Activated naive CD4-positive, alpha-beta T cell treated with anti-CD3 and anti-CD28 coated beads, Interleukin-2, amount 50 U/mL, for 72 hours (primary cell): Measurements from ENCODE around the gene SPATA25. TPM values are rescaled to one million over a fixed set of nuclear protein-coding genes. Genes with fewer than 3 reads are reported as not detected.
A peak's percentile ranks its signal among the peaks of the same experiment; 100 is the strongest.

Source experiments
- ATAC-seq, 2 donors: fragments of 150-1000 bp; cut with Tn5 transposase; 2 replicates each; pipeline ENCODE4 v1.10.0; 2021; ENCODE audit warnings: mild to moderate bottlenecking in 2 of 2, moderate library complexity in 2 of 2
- DNase-seq, 2 donors: peaks; one replicate each; pipeline ENCODE4 v3.0.0; 2021 to 2022; ENCODE audit warnings: low spot score in 2 of 2
- H3K27ac Mint-ChIP-seq, 2 donors: one replicate each; pipeline ENCODE4 v1.8.0; 2022; ENCODE audit warnings: mild to moderate bottlenecking in 2 of 2, mixed read lengths in 2 of 2
- H3K36me3 Mint-ChIP-seq, 2 donors: one replicate each; pipeline ENCODE4 v1.8.0; 2022; ENCODE audit warnings: mixed read lengths in 2 of 2
- H3K9me3 Mint-ChIP-seq, 2 donors: one replicate each; pipeline ENCODE4 v1.8.0; 2022; ENCODE audit warnings: mixed read lengths in 2 of 2
- total RNA-seq, 2 donors: library from RNA; stranded (reverse); gene quantifications; one replicate each; pipeline ENCODE4 v1.2.3, GENCODE V29; 2022

Gene SPATA25
- total RNA-seq, 2 donors from 2014 or later, result 0.64 to 1.8 TPM

DNA sequence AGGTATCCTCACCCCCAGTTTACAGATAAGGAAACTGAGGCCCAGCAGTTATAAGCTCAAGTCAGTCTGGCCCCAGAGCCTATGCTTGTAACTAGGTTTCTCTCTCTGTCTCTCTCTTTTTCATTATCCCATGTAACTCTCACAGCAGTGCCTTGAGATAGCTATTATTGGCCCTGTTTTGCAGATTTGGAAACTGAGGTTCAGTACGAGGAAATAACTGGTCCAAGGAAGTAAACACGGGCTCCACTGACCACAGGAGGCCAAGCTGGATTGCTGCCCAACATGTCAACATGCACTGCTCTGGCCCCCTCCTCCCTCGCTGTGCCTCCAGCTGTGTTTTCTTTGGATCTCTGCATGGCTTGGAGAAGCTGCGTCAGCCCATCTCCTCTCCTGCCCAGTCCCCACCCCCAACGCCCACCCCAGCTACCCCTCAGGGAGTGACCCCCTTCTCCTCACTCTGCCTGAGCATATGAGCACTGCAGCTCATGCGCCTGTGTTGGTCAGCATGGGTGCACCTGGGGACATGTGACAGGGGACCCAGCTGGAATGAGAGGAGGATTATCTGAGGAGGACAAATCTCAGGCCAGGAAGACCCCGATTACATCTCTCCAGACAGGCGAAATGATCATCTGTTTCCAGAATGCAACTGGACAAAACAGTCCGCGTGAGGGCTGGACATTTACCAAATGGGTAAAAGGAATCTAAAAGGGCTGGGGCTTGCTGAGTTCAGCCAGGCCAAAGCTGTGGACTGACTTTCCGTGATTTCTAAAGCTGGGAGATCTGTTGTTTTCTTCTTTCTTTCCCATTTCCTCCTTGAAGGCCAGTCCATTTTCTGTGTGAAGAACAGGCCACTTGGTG, 32.3 kb upstream of the SPATA25 start:
- DNase-seq (no peak), ATAC-seq (no peak)
- H3K9me3 Mint-ChIP-seq, result no peaks in the 10 kb centered on the region
- H3K36me3 Mint-ChIP-seq, result no peaks in the 10 kb centered on the region
- H3K27ac Mint-ChIP-seq, result no peak overlapping the region

DNA sequence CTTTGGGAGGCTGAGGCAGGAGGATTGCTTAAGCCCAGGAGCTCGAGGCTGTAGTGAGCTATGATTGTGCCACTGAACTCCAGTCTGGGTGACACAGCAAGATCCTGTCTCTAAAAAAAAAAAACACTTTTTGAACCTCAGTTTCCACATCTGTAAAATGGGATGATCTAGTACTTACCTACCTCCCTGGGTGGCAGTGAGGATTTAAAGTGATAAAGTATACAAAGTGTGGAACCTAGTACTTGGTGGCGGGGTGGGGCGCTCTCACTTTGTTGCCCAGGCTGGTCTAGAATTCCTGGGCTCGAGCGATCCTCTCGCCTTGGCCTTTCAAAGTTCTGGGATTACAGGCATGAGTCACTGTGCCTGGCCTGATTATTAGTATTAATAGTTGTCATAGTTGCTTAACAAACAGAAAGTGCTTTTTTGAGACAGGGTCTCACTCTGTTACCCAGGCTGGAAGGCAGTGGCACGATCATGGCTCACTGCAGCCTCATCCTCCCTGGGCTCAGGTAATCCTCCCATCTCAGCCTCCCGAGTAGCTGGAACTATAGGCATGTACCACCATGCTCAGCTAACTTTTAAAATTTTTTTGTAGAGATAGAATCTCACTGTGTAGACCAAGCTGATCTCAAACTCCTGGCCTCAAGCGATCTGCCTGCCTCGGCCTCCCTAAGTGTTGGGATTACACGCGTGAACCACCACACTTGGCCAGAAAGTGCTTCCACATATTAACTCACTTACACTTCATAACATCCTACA, 31.5 kb upstream of the SPATA25 start:
- H3K9me3 Mint-ChIP-seq, result no peaks in the 10 kb centered on the region
- H3K36me3 Mint-ChIP-seq, result no peaks in the 10 kb centered on the region
- ATAC-seq, result no peak
- H3K27ac Mint-ChIP-seq, result no peak overlapping the region
- DNase-seq, result no peak

DNA sequence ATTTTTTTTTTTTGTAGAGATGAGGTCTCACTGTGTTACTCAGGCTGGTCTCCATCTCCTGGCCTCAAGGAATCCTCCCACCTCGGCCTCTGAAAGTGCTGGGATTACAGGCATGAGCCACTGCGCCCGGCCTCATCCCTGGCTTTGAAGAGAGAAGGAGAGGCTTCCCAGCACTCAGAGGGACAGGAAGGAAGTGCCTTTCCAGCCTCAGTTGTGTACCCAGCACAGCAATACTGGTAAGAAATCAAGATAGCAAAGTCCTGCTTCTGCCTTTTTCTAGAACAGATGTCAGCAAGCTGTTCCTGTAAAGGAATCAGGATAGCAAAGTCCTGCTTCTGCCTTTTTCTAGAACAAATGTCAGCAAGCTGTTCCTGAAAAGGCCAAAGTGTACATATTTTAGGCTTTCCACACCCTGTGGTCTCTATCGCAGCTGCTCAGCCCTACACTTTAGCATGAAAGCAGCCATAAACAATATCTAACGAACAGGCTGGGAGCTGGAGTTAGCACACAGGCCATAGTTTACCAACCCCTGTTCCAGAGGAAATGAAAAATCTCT, 30.8 kb upstream of the SPATA25 start:
- no peaks in the 10 kb centered on the region for H3K9me3 Mint-ChIP-seq
- no peak overlapping the region for H3K27ac Mint-ChIP-seq
- DNase-seq (no peak), ATAC-seq (no peak)
- H3K36me3 Mint-ChIP-seq, result no peaks in the 10 kb centered on the region

DNA sequence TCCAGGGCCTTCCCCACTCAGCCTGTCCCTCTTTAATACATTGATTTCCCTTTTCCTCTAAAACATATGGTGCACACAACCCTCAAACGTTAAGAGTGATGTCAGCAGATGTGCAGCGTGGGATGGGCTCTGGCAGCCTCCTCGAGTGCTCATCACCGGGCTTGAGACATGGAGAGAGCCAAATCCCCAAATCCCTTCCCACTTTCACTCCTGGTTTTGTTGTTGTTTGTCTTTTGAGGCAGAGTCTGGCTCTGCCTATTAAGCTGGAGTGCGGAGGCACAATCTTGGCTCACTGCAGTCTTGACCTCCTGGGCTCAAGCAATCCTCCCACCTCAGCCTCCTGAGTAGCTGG, 30.3 kb upstream of the SPATA25 start:
- Mint-ChIP-seq H3K36me3 (no peaks in the 10 kb centered on the region), H3K9me3 (no peaks in the 10 kb centered on the region), H3K27ac (no peak overlapping the region)
- no peak for DNase-seq
- no peak for ATAC-seq

DNA sequence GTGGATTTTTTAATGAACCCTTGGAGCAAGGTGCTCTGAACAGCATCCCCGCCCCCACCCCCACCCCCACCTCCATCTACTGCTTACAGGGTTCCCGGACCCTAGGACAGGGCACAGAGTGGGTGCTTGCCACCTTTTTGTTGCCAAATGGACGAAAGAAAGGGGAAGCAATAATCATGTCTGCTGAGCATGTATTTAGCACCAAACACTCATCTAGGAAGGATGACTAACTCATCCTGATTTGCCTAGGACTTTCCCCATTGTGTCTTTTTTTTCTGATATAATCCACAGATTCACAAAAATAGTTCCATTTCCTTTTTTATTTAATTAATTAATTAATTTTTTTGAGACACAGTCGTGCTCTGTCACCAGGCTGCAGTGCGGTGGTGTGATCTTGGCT, 25.7 kb upstream of the SPATA25 start:
- Mint-ChIP-seq H3K27ac (no peak overlapping the region), H3K36me3 (no peaks in the 10 kb centered on the region), H3K9me3 (peaks cover 0 to 4% of the 10 kb centered on the region in 2 donors)
- no peak for DNase-seq
- ATAC-seq, result peak in 1 of 2 donors; percentile 15

DNA sequence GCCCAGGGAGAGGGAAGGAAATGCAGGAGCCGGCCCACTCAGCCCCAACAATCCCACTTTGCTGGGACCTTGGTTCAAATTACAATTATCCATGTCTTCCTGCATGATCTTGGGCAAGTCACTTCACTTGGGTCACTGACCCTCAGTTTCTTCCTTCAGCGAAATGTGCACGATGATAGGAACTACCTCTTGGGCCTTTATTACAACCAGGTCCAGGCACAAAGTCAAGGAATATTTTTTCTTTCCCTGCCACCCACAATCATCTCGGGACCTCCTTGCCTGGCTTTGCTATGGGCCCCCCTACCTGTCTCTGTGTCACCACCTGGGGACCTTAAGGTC, 24.9 kb upstream of the SPATA25 start:
- no peak for ATAC-seq
- DNase-seq, result no peak
- Mint-ChIP-seq H3K27ac (no peak overlapping the region), H3K36me3 (no peaks in the 10 kb centered on the region), H3K9me3 (peaks cover 0 to 4% of the 10 kb centered on the region in 2 donors)

DNA sequence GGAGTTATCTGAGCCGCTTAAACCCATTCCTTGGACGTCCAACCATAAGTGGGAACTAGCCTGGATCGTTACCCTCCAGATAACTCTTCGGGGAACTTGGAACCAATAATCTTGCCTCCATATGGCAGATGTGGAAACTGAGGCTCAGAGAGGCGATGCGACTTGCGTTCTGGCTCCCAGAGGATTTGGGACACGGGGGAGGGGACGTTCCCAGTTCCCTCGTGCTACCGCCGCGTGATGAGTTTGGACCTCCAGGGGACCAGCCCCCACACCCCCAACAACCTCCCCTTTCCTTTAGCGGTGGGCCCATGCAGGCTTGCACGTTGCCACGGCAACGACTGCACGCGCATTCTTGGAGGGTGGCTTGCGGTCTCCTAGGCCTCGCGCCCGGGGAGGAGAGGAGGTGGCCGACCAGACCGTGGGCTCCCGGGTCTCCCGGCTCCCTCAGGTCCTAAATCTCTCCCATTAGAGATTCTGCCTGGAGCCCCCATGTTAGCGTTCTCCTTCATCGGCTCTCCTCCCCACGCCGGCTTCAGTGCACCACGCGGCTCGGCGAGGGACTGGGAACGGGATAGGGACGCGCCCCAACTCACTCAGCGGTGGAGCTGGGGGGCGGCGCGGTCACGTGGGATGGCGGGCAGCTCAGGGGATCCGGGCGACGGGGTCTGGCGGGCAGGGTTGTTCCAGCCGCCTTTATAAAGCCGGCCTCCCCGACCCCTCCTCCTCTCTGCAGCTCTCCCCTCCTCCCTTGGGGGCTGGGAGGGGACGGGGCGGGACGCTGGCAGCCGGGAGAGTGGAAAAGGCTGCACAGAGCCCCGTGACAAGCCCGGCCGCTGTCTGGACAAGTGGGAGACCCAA, 24.3 kb upstream of the SPATA25 start, which contains the start of gene PLTP:
TSS of gene PLTP (minus strand) at position 670 of the 858 bp plus-strand sequence. CDS start 703 bp downstream, outside the sequence.
- no peaks in the 10 kb centered on the region for H3K36me3 Mint-ChIP-seq

DNA sequence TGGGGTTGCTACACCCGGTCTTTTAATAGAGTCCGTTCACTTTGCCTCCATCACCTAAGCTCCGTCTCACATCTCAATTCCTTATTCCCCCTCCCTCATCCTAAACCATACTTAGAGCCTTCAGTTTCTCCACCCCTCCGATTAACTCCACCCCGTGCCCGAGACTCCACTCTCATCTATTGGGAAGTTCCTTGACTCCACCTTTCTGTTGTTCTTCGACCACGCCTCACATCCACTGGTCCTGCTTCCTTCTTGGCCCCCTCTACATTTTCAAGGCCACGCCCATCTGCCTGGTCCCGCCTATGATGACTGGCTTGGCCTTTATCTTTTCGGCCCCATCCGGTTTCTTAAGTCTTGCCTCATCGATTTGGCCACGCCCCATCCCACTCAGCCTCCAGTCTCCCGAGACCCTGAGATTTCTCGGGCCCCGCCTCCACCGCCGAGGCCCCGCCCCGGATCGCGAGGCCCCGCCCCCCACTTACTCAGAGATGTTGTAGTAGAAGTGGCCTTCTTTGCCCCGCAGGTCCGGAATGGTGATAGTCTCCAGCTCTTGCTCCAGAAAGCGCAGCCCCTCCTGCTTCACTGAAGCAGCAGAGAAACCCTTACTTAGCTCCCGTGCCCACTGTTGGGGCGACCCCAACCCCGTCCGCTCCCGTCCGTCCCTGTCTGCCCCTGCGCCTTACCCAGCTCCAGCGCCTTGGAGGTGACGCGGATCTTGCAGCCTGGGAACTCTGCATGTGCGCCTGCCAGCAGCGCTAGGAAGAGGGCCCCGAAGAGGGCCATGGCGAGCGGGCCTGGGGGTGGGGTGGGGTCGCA, 23.5 kb upstream of the SPATA25 start:
- ATAC-seq (peak; percentile 92 to 96), DNase-seq (peak; percentile 91 to 98)
- H3K9me3 Mint-ChIP-seq, result peaks cover 0 to 4% of the 10 kb centered on the region in 2 donors
- H3K27ac Mint-ChIP-seq, result peak overlapping the region; percentile 78
- no peaks in the 10 kb centered on the region for H3K36me3 Mint-ChIP-seq

More for the DNA sequence above, 24.3 kb upstream of the SPATA25 start, which contains the start of gene PLTP:
- H3K27ac Mint-ChIP-seq, result peak within 1 kb of the TSS in 1 of 2 donors; percentile 78
- H3K9me3 Mint-ChIP-seq, result peaks cover 0 to 4% of the 10 kb centered on the region in 2 donors
- ATAC-seq (peak in 1 of 2 donors; percentile 10), DNase-seq (peak in 1 of 2 donors; percentile 22)

DNA sequence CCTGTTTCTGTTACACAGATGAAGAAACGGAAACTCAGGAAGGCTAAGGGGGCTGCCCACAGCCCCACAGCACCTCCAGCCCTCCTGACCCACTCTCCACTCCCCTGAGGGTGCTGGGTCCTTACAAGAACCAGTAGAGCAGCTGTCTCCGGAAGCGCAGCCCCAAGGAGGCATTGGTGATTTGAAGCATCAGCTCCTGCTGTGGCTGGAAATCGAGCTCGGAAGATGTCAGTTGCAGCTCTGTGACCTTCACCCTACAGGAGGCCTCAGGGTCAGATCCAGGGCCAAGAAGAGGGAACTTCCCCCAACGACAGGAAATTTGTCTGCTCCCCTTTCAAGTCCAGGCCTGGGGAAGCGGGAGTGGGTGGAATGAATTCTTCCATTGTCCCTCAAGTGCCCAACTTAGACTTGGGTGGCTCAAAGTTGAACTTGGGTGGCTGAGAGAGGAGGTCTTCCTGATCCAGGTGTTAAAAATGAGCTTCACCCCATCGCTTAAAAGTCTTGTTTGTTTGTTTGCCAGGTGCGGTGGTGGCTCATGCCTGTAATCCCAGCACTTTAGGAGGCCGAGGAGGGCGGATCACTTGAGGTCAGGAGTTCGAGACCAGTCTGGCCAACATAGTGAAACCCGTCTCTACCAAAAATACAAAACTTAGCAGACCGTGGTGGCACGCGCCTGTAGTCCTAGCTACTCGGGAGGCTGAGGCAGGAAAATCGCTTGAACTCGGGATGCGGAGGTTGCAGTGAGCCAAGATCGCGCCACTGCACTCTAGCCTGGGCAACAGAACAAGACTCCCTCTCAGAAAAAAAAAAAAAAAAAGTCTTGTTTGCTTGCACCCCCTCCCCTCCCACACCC, 22.6 kb upstream of the SPATA25 start:
- H3K27ac Mint-ChIP-seq, result peak overlapping the region; percentile 78
- DNase-seq (no peak), ATAC-seq (no peak)
- no peaks in the 10 kb centered on the region for H3K36me3 Mint-ChIP-seq
- H3K9me3 Mint-ChIP-seq, result peaks cover 0 to 4% of the 10 kb centered on the region in 2 donors

DNA sequence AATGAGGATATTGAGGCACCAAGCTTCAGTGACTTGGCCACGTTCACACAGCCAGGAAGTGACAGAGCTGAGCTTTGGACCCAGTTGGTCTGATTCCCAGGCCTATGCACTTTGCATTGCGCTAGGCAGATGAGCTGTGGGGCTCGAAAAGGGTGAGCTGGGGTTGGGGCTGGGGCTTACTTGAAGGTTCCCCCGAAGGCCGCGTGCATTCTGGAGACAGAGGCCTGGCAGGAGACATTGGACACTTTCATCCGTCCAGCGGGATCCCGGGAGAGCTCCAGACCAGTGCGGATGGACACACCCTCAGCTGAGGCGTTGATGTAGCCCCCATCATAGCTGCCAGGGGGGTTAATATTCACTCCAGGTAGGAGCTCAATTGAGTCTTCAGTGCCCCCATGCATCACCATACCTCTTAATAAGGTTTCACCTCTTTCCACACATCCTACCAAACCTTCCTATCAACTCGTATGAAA, 21.9 kb upstream of the SPATA25 start:
- no peak for ATAC-seq
- no peaks in the 10 kb centered on the region for H3K36me3 Mint-ChIP-seq
- no peak overlapping the region for H3K27ac Mint-ChIP-seq

DNA sequence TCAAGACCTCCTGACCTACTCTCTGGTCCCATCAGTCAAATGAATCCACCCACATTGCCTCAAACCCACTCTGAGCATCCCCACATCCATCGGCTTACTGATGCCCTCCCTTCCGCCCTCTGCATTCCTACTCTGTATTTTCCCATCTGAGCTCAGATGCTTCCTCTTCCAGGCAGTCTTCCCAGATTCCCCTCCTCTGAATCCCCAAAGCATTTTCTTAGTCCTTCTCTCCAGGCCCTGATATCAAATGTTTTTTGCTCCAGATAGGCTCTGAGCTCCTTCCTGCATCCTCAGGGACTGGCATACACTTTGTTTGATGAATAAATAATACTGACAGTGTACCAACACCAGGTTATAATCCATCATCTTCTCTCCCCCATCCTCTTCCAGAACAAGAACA, 20.7 kb upstream of the SPATA25 start:
- no peak for ATAC-seq
- Mint-ChIP-seq H3K27ac (no peak overlapping the region), H3K9me3 (peaks cover 0 to 4% of the 10 kb centered on the region in 2 donors), H3K36me3 (no peaks in the 10 kb centered on the region)
- DNase-seq, result no peak

More for the DNA sequence above, 21.9 kb upstream of the SPATA25 start:
- peaks cover 0 to 4% of the 10 kb centered on the region in 2 donors for H3K9me3 Mint-ChIP-seq
- DNase-seq, result no peak

DNA sequence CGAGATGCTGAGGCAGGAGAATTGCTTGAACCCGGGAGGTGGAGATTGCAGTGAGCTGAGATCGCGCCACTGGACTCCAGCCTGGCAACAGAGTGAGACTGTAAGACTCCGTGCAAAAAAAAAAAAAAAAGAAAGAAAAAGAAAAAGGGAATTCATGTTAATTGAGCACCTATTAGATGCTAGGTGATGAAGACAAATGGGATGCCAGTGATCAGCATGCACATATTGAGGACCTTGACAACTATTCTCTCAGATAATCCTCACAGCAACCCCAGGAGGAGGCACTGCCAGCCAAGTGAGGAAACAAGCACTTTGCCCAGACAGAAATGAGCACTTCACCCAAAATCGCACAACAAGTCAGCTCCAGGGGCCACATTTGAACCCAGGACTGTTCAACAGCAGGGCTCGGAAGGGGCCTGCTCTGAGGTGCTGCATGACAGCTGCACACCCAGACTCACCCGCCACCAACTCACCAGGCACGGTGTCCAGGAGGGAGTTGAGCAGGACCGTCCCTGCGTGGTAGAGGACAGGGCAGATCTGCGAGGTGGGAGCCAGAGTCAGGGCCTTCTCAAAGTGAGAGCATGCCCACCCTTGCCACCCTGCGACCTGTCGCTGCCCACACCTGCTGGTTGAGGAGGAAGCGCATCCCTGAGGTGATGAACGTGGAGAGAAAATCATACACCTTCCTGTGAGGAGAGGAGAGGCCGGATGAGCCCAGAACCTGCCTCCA, 20.0 kb upstream of the SPATA25 start:
- Mint-ChIP-seq H3K36me3 (no peaks in the 10 kb centered on the region), H3K27ac (no peak overlapping the region), H3K9me3 (peaks cover 0 to 4% of the 10 kb centered on the region in 2 donors)
- no peak for DNase-seq
- no peak for ATAC-seq

DNA sequence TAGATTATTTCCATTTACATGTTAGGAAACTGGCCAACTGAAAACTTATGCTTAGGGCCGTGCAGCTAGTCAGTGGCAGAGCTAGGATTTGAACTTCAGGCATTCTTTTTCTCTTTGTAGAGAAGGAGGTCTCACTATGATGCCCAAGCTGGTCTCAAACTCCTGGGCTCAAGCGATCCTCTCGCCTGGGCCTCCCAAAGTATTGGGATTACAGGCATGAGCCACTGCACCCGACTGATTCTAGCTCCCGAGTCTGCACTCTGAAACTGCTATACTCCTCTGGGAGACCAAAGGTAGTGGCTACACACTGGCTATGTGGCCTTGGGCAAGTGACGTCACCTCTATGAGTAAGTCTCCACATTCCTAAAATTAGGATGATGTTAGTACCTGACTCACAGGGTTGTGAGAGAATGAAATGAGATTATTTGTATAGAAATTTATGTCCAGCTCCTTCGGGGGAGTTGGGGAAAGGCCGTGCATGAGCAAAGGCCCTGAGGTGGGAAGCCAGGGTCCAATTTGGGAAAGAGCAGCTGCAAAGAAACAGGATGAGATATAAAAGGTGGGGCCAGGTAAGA, 18.2 kb upstream of the SPATA25 start:
- no peak overlapping the region for H3K27ac Mint-ChIP-seq
- H3K9me3 Mint-ChIP-seq, result peaks cover 0 to under 1% of the 10 kb centered on the region in 2 donors
- no peak for ATAC-seq
- no peak for DNase-seq
- no peaks in the 10 kb centered on the region for H3K36me3 Mint-ChIP-seq
